ENCODE data around the gene NNT. TPM values are rescaled to one million over a fixed set of nuclear protein-coding genes. Genes with fewer than 3 reads are reported as not detected.
"Not testable (repeated sequence)": the region's sequence is repeated elsewhere in the genome, so short reads cannot be mapped to it uniquely, and the experiment has no call there.

The NNT gene
- total RNA-seq, 1 donor from 2014 or later = 38.1 TPM

DNA sequence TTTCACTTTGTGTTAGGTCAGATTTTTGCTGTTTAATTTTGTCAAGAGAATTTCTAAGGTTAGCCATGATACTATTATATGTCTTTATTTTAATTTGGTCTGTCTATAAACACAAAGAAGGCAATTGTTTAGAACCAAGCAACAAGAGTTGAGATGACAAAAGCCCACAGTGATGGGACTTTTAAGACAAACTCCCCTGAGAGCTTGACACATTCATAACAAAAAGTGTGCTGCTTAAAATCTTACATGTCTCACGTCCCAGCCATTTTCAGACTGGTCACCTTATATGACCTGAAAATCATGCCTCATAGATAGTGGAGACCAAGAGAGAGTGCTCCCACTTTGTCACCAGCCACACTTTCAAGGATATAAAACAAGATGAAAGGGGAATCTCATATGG is 21.6 kb upstream of the NNT start:
- intact Hi-C loops (cut with DNase I) = no loop called here
- DNase-seq (ENCODE audit: low spot score) (no peak), ATAC-seq (no peak)

DNA sequence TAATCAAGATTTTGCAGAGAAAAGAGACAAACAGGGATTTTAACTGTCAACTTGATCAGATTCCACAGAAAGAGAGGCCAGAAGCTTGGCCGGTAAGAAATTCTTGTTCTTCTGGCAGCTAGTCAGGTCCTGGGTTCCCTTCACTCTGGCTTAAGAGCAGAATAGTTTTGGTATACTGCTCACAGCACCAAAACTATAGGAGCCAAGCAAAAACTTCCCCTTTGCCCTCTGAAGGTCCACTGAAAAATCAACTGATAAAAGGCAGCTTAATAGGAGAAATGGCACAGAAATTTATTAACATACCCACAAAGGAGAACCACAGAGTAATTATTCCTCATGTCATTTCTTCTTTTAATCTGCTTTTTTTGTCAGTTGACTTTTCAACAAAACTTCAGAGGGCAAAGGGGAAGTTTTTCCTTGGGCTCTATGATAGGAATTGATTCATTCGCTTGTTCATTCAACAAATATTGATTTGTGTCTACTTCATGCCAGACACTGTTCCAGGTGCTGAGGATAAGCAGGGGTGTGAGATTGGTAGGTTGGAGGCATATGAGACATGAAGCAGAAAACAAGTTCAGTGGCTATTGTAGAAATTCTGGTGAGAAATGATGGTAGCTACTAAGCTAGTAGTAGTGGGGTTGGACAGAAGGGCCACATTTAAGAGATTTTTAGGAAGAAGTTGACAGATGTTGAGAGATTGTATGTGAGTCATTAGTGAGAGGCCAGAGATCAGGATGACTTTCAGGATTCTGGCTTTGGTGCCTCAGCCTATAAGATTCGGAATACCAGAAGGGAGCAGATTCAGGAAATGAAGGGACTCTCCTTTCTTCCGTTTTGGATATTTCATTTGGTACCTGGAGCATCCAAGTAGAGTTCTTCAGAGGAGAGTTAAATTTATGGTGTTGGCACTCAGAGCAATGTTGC is 20.6 kb upstream of the NNT start:
- intact Hi-C loops (cut with DNase I) = no loop called here
- ATAC-seq (no peak), DNase-seq (ENCODE audit: low spot score) (no peak)

DNA sequence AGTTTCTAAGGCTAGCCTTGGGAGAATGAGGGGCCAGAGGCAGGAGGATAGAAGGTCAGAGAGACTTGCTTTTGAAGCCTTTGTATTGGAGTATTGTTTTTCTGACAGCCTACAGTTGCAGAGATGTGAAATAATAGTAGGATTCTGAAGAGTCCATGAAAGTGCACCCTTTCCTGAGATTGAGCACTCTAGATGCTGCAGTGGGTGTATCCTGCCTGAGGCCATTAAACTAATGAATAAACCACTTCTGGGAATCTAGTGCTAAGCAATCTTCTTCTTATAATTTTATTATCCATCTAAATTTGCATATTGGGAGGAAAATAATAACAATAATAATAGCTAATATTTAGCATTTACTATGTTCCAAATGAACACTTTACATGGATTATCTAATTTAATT is 19.3 kb upstream of the NNT start:
- DNase-seq (ENCODE audit: low spot score) = no peak
- no peak for ATAC-seq
- intact Hi-C loops (cut with DNase I) = no loop called here

DNA sequence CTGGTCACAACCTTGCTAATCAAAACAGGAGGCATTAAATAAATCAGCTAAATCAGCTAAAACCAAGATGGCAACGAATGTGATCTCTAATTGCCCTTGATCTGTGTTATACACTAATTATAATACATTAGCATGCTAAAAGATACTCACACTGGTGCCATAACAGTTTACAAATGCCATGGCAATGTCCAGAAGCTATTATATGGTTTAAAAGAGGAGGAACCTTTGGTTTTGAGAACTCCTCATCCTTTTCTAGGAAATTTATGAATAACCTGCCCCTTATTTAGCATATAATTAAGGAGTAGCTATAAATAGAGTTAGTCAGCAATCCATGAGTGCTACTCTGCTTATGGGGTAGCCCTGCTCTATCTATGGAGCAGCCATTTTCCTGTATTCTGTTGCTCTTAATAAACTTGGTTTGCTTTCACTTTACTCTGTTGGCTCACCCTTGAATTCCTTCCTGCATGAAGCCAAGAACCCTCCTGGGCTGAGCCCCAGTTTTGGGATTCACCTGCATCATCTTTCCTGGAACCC is 18.7 kb upstream of the NNT start:
- ATAC-seq = no peak
- intact Hi-C loops (cut with DNase I) = no loop called here
- DNase-seq (ENCODE audit: low spot score) = no peak

DNA sequence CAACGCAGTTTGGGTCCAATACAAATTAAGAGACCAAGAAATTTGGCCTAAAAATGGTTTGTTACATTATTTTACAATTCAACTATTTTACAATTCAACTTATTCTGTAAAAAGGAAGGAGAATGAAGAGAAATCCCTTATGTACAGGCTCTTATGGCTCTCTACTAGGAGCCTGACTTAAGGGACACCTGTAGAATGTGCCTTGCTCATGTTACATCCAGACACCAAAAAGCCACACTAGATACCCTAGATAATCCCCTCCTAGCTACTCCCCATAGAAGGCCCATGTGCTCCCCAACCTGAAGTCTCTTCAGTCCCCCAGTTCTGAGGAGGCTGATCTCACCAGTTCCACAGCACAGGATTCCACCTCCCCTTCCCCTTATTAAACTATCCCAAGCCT is 14.1 kb upstream of the NNT start:
- ATAC-seq = no peak
- DNase-seq (ENCODE audit: low spot score) = no peak
- intact Hi-C loops (cut with DNase I) = no loop called here

DNA sequence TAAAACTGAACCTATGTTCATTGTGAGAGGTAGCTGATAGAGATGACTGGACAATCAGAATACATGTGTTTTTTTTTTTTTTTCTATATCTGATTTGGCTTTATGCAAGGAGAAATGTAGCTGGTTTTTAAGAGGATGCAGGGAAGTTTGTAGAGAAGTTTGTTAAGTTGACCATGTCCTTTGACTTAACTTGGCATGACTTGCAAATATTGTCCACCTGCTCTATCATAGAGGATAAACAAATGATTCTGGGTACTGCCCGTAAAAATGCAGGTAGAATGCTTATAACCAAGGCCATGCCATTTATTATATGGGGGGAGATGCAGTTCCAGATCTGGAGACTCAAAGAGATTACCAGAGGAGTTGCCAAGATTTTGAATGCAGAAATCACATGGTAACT is 13.7 kb upstream of the NNT start:
- intact Hi-C loops (cut with DNase I) = no loop called here

DNA sequence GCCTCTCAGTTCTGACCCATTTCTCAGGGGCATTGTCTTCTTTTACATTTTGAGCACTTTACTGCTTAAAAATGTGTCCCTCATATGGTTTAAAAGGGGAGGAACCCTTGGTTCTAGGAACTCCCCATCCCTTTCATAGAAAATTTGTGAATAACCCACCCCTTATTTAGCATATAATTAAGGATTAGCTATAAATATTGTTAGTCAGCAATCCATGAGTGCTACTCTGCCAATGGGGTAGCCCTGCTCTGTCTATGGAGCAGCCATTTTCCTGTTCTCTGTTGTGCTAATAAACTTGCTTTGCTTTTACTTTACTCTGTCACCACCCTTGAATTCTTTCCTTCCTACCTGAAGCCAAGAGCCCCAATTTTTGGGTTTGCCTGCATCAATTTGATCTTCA is 12.3 kb upstream of the NNT start:
- intact Hi-C loops (cut with DNase I) = no loop called here
- ATAC-seq (no peak), DNase-seq (ENCODE audit: low spot score) (no peak)

More for the DNA sequence above, 13.7 kb upstream of the NNT start:
- no peak for DNase-seq (ENCODE audit: low spot score)
- ATAC-seq = no peak

DNA sequence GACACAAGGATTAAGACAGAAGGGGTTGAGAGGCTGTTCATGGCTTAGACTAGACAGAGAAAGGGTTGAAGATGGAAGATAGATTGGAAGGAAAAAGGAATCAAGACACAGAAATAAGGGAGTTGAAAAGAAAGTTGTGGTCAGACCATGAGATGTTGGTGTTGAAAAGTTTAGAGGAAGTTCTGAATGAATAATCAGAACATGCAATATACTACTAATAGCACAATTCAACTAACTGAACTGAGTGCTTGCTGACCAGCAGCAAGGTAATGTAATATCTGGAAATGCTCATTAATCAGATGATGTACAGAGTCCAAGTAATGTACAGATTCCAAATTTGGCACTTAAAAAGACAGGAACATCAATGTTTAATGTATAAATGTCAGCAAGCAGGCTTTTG is 10.6 kb upstream of the NNT start:
- no peak for ATAC-seq

DNA sequence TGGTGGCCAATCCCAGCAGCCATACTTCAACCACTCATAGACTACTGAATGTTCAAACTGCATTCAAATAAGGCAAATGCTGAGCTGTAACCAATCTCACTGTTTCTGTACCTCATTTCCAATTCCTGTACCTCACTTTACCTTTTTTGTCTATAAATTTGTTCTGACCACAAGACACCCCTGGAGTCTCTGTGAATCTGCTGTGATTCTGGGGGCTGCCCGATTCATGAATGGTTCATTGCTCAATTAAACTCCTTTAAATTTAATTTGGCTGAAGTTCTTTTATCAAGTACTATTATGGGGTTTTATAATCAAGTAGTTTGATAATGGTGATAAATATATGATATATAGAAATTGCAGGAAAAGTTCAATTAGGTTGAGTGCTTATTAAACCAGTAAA is 4.1 kb upstream of the NNT start:
- intact Hi-C loops (cut with DNase I); DNase-seq (ENCODE audit: low spot score); ATAC-seq: not testable (repeated sequence)

More for the DNA sequence above, 10.6 kb upstream of the NNT start:
- intact Hi-C loops (cut with DNase I) = no loop called here
- DNase-seq (ENCODE audit: low spot score) = no peak

DNA sequence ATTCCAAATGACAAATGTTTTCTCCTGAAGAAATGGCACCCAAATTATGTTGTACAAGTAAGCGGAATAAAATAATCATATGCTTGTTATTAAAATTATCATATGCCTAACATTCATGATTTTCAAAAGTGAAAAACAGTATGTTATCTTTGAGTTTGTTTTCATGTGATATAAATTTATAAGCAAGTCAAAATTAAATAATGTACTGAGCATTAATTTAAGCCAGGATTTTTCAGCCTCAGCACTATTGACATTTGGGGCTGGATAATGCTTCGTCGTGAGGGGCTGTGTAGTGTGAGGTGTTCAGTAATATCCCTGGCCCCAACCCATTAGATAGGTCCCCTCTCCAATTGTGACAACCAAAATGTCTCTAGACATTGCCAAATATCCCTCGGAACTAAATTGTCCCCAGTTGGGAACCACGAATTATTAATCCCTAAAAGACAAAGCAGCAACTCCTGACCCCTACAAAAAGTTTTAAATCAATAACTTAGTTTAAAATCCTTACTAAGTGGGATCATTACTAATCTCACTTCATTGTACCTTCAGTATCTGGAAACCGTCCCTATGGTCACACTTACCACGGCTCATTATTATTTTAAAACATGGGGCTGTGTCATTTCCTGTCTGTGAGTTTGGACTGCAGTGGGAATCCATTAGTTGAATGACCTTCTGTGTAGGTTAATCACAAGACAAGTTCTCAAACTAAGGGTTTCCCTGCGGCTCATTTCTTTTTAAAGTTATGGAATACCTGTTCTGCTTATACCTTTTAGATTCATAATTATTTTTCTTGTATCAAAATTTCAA is 1.3 kb upstream of the NNT start:
- intact Hi-C loops (cut with DNase I) = no loop called here

DNA sequence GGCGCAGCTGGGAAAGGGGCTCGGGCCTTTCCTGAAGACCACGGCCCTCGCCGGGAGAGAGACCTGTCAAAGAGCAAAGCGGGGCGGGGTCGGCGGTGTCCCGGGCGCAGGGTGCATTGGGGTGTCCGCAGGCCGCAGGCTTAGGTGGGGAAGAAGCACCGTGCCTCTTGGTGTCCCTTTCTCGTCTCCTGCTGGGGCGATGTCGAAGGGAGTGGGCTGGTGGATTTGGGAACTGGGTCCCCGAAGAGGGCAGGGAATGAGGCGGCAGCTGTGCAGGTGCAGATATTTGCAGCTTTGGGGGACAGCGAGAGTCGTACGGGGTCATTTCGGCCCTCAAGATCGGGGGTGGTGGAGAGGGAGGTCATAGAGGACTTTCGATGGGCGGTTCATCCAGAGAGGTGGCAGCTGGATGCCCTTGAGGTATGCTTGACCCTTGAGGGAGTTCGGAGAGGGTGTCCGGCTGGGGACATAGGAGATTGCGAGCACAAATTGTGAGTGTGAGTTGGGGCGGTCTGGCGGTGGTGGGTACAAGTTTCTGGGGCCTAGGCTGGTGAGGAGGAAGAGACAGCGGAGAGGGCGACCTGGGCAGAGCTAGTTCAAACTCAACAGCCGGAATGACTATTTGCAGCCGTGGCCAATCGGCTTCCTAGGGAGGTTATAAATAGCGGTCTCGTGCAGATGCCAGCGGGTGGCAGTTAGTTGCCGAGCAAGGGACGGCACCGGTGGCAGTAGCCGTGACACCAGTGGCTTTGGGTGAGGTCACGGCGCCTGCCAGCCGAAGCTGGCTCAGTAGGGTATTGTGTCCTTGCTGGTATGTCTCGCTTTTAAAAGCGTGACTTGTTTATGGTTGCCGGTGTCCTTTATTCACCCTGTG is 601 bp downstream of the NNT start:
- peak; percentile 71 for ATAC-seq
- intact Hi-C loops (cut with DNase I) = no loop called here
- peak; percentile 61 for DNase-seq (ENCODE audit: low spot score)

More for the DNA sequence above, 1.3 kb upstream of the NNT start:
- peak; percentile 35 for ATAC-seq
- DNase-seq (ENCODE audit: low spot score) = no peak

DNA sequence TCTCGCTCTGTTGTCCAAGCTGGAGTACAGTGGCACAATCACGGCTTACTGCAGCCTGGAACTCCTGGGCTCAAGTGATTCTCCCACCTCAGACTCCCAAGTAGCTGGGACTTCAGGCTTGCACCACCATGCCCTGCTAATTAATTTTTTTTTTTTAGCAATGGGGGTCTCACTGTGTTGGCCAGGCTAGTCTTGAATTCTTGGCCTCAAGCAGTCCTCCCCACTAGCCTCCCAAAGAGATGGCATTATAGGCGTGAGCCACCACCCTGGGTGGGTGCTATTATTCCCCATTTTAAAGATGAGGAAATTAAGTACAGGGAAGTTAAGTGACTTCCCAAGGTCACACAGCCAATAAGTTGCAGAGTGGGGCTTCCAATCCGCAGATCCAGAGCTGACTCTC is 1.7 kb downstream of the NNT start:
- intact Hi-C loops (cut with DNase I) = no loop called here
- ATAC-seq (no peak), DNase-seq (ENCODE audit: low spot score) (no peak)

DNA sequence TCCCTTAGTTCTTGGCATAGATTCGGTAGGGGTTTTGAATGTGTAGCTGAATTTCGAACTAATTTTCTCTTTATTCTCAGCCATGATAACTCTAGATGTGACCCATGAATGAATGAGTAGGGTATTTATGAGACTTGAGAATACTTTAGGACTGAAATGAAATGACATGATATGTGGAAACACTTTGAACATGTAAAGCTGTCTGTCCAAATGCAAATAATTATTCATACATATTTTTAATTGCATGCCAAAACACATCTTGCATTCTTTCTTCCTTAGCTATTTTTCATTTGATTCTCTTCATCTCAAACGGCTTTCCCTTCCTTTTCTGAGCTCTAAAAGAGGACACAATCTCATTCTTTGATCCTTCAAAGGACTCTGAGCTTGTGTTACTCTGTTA is 3.4 kb downstream of the NNT start:
- ATAC-seq = no peak
- intact Hi-C loops (cut with DNase I) = no loop called here
- no peak for DNase-seq (ENCODE audit: low spot score)

DNA sequence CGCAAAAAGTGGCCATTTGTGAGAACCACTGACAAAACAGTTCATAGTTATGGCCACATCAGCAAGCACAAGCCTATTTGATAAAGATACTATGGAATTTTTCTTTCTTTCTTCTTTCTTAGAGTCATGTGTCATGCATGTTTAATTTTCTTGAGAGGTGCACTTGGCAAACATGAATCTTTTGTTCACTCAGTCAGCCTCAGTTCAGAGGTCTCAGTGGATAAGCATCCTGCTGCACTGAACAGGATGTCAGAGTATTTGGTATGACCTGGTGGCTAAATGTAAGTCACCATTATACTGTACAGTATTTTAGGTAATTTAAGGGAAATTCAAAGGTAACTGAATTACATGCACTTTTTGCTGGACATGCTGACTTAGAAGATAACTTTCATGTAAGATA is 5.4 kb downstream of the NNT start:
- no peak for ATAC-seq
- intact Hi-C loops (cut with DNase I) = no loop called here
- no peak for DNase-seq (ENCODE audit: low spot score)

DNA sequence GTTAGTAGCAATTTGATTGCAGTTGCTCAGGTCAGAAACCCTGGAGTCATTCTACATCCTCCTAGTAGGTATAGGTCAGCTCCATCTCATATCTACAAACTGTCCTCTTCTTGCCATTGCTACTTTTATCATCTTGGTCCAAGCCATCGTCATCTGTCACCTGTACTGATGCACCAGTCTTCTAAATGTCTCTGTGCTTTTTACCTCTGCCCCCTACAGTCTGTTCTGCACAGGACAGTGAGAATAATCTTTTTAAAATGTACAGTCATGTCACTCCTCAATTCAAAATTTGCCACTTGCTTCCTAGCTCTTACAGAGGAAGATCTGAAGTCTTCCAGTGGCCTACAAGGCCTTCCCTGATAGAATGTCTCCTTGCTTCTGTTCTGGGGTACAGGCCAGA is 6.8 kb downstream of the NNT start:
- DNase-seq (ENCODE audit: low spot score) = no peak
- no peak for ATAC-seq
- intact Hi-C loops (cut with DNase I) = no loop called here

DNA sequence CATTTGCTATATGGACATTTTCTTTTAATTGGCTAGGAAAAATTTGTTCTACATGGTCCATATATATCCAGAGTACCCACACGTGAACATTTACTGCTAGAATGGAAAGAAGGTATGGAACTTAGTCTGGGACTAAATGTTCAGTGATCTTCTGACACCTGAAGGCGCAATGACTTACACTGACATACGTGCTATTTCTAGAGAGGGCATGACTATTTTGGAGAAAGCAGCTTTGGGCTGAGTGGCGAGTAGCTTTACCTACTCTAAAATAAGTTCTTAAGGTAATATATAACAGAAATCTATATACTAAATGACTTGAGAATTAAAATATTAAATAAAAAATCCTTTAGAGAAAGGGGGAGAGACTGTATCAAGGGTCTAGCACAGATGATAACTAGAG is 10.4 kb downstream of the NNT start:
- intact Hi-C loops (cut with DNase I) = no loop called here
- ATAC-seq = no peak
- DNase-seq (ENCODE audit: low spot score) = no peak

DNA sequence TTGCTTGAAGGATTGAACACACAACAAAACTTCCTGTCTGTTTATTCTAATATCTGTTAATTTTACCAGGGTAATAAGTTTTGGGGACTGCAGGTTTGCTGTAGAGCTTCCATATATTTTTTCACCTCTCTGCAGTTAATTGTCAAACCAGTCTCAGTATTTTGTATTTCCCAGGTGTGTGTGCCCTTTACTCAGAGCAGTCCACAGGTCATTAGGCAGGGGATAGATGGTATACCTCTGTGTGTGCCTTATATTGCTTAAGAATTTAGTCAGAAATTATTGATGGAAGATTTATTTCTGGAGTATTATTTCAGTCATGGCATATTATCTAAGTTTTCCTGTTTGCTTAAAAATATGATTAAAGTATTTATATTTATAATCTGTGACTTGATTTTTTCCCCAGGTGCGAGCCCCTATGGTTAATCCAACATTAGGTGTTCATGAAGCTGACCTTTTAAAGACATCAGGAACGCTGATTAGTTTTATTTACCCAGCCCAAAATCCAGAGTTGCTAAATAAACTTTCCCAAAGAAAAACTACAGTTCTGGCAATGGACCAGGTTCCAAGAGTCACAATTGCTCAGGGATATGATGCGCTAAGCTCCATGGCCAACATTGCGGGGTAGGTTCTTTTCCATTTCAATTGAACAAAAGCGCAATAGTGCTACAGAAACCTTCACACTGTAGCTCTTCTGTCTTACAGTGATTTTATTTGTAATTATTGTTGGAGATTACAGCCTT is 12.6 kb downstream of the NNT start:
- DNase-seq (ENCODE audit: low spot score) = no peak
- intact Hi-C loops (cut with DNase I) = no loop called here
- no peak for ATAC-seq

DNA sequence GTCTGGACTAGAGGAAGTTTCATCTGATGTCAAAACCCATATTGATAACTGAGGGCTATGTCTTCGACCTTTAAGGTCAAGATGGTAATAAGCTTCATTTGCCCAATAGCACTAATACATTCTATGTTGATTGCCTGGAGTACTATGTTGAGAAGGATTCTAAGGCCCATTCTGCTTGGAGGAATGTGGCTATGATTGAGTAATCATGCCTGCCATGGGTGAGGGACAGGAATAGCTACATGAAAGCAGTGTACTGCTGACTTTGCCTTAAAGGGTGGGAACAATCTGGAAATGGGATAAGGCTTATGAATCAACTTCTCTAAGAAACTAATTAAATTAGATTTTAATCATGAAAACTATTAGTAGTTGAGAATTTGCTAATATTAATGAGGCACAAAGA is 13.6 kb downstream of the NNT start:
- no peak for DNase-seq (ENCODE audit: low spot score)
- peak; percentile 50 for ATAC-seq
- intact Hi-C loops (cut with DNase I) = no loop called here
